Nephron progenitor cell (in vitro differentiated cells): Measurements from ENCODE around the gene PLD6.

Experiments used
- DNase-seq: peaks from one replicate; pipeline ENCODE4 v3.0.0; 2021
- H3K27ac Mint-ChIP-seq: 2 replicates; pipeline ENCODE4 v1.8.0; 2021; ENCODE audit warnings: mild to moderate bottlenecking, moderate library complexity, mixed read lengths
- H3K27me3 Mint-ChIP-seq: 2 replicates; pipeline ENCODE4 v1.8.0; 2021; ENCODE audit warnings: mild to moderate bottlenecking, low read depth, mixed read lengths; ENCODE audit not compliant: poor library complexity
- H3K36me3 Mint-ChIP-seq: 2 replicates; pipeline ENCODE4 v1.8.0; 2021; ENCODE audit warnings: low read depth, mixed read lengths
- H3K4me1 Mint-ChIP-seq: 2 replicates; pipeline ENCODE4 v1.8.0; 2021; ENCODE audit warnings: mixed read lengths
- H3K4me3 Mint-ChIP-seq: 2 replicates; pipeline ENCODE4 v1.8.0; 2021; ENCODE audit warnings: mild to moderate bottlenecking, moderate library complexity, mixed read lengths
- H3K9me3 Mint-ChIP-seq: 2 replicates; pipeline ENCODE4 v1.8.0; 2021; ENCODE audit warnings: mild to moderate bottlenecking, moderate library complexity, mixed read lengths
- CTCF ChIP-seq: fragments of 200-600 bp; sonication (generic); IDR thresholded peaks from 2 replicates; pipeline ENCODE4 v1.5.0; 2021; ENCODE audit warnings: antibody characterized with exemption

PLD6 gene

GRCh38 chr17:17176341-17176740 is 29.8 kb downstream of the PLD6 start:
- peaks cover 51% of the 10 kb centered on the region for H3K36me3 Mint-ChIP-seq
- DNase-seq, result no peak
- no peaks in the 10 kb centered on the region for H3K9me3 Mint-ChIP-seq
- no peak overlapping the region for H3K4me3 Mint-ChIP-seq
- H3K4me1 Mint-ChIP-seq, result peaks cover 13% of the 10 kb centered on the region
- H3K27ac Mint-ChIP-seq, result no peak overlapping the region
- peaks cover 6% of the 10 kb centered on the region for H3K27me3 Mint-ChIP-seq
- TF ChIP-seq CTCF, result no peak

DNA sequence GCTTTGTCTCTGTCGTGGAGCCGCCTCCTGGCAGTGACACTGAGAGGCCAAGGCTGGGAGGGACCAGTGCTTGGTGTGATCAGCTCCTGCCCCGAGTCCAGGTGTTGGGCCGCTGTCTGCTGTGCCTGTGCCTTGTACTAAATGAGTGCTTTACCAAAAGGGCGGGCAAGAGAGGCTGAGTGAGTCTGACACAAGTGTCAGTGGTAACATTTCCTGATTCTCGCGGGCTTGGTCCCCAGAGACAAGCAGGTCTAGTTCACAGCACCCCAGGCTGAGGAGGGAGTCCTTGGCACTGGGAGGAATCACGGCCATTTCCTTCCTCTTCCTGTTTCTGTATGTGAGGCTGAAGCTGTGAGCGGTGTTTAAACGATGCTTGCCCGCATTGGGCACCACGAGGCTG is 30.2 kb downstream of the PLD6 start:
- DNase-seq, result no peak
- Mint-ChIP-seq H3K36me3 (peaks cover 48% of the 10 kb centered on the region), H3K4me1 (peaks cover 17% of the 10 kb centered on the region), H3K9me3 (no peaks in the 10 kb centered on the region), H3K27me3 (peaks cover 6% of the 10 kb centered on the region), H3K4me3 (no peak overlapping the region), H3K27ac (no peak overlapping the region)
- no peak for TF ChIP-seq CTCF

DNA sequence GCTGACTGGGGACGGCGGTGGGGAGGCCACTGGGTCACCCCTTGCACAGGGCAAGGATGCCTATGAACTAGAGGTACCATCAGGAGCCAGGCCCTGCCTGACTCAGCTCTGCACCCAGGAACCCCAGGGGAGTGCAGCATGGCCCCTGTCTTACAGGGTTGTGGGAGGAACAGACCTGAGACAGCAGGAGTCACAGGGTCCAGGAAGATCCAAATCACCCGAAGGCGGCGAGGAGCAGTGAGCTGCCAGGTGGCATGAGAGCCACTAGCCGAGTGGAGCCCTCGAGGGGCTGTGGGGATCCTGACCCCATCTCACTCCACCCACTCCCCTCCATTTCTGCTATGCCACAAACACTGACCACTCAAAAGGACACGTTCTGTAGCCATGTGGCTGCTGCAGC is 30.8 kb downstream of the PLD6 start:
- H3K4me1 Mint-ChIP-seq, result peaks cover 21% of the 10 kb centered on the region
- no peak overlapping the region for H3K4me3 Mint-ChIP-seq
- peaks cover 42% of the 10 kb centered on the region for H3K36me3 Mint-ChIP-seq
- no peak for TF ChIP-seq CTCF
- no peak for DNase-seq
- no peaks in the 10 kb centered on the region for H3K9me3 Mint-ChIP-seq
- H3K27ac Mint-ChIP-seq, result no peak overlapping the region
- peaks cover 6% of the 10 kb centered on the region for H3K27me3 Mint-ChIP-seq

DNA sequence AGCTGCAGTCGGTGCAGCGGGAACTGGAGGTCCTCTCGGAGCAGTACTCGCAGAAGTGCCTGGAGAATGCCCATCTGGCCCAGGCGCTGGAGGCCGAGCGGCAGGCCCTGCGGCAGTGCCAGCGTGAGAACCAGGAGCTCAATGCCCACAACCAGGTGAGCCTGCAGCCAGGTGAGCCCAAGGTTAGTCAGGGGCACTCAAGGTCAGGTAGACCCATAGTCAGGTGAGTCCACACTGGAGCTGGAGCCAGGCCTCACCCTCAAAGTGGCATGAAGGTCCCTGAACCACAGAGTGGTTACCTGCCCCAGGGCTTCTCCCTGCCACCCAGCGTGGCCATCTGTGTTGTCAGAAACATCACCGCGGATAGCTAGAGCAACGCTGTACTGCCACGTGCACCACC is 32.2 kb downstream of the PLD6 start:
- DNase-seq, result no peak
- H3K4me3 Mint-ChIP-seq, result no peak overlapping the region
- H3K9me3 Mint-ChIP-seq, result no peaks in the 10 kb centered on the region
- H3K4me1 Mint-ChIP-seq, result peaks cover 21% of the 10 kb centered on the region
- no peak for TF ChIP-seq CTCF
- no peak overlapping the region for H3K27ac Mint-ChIP-seq
- peaks cover 43% of the 10 kb centered on the region for H3K36me3 Mint-ChIP-seq
- peaks cover 6% of the 10 kb centered on the region for H3K27me3 Mint-ChIP-seq

DNA sequence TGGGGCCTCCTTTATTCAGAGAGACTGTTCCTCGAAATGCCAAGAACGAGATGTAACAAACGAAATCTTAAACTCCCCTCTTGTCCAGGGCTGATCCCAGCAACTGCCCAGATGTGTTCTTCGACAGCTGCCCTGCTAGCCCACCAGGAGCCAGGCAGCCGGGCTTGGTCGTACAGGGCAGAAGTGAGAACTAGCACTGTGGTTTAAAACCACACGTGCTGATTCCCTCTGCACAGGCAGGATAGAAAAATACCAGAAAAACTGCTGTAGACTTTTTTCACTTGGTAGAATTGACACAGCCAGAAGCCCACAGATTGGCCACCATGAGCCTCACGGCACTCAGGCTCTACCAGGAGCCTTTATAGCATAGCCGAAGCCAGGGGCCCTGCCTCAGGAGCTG is 33.1 kb downstream of the PLD6 start:
- peaks cover 43% of the 10 kb centered on the region for H3K36me3 Mint-ChIP-seq
- TF ChIP-seq CTCF, result no peak

GRCh38 chr17:17172001-17172939 is 33.9 kb downstream of the PLD6 start:
- Mint-ChIP-seq H3K4me3 (no peak overlapping the region), H3K27ac (no peak overlapping the region), H3K9me3 (no peaks in the 10 kb centered on the region)

More for the DNA sequence above, 33.1 kb downstream of the PLD6 start:
- Mint-ChIP-seq H3K27ac (peak overlapping the region; percentile 39), H3K9me3 (no peaks in the 10 kb centered on the region), H3K4me3 (no peak overlapping the region), H3K4me1 (peaks cover 21% of the 10 kb centered on the region), H3K27me3 (peaks cover 2% of the 10 kb centered on the region)
- no peak for DNase-seq

More at GRCh38 chr17:17172001-17172939, 33.9 kb downstream of the PLD6 start:
- no peaks in the 10 kb centered on the region for H3K27me3 Mint-ChIP-seq
- no peak for DNase-seq
- H3K36me3 Mint-ChIP-seq, result peaks cover 39% of the 10 kb centered on the region
- TF ChIP-seq CTCF, result no peak
- H3K4me1 Mint-ChIP-seq, result peaks cover 21% of the 10 kb centered on the region
